ENCODE data around the gene ST3GAL2.
A peak's percentile ranks its signal among the peaks of the same experiment; 100 is the strongest.

ST3GAL2 gene

GRCh38 chr16:70430667-70431536 is 8.0 kb downstream of the ST3GAL2 start:
- Histone ChIP-seq H3K27ac (ENCODE audit: low read depth, low read length) (peak overlapping the region; percentile 100), H3K79me2 (ENCODE audit: insufficient read depth, low read length) (peaks cover 37% of the 10 kb centered on the region), H2AFZ (ENCODE audit: low read depth, low read length, severe bottlenecking) (no peak overlapping the region), H3K9me2 (replicated peaks; ENCODE audit: insufficient read depth, low read length) (no peaks in the 10 kb centered on the region), H3K27me3 (ENCODE audit: low read length) (no peaks in the 10 kb centered on the region), H3K9ac (ENCODE audit: low read length) (peak overlapping the region; percentile 51), H4K20me1 (ENCODE audit: low read depth, low read length) (no peaks in the 10 kb centered on the region), H3F3A (ENCODE audit: insufficient read depth) (peaks cover 43% of the 10 kb centered on the region), H3K9me3 (ENCODE audit: insufficient read depth, low read length) (no peaks in the 10 kb centered on the region), H3K36me3 (ENCODE audit: low read length) (no peaks in the 10 kb centered on the region), H3K4me2 (ENCODE audit: low read depth, low read length, poor library complexity, severe bottlenecking) (peak overlapping the region; percentile 78), H3K4me3 (ENCODE audit: insufficient read depth, low read length, poor library complexity, severe bottlenecking) (no peak overlapping the region)
- TF ChIP-seq EZH2phosphoT487 (conservative IDR thresholded peaks at IDR 0.05; ENCODE audit: low read length) (no peak), CTCF (IDR thresholded peaks at IDR 0.05; ENCODE audit: insufficient read depth, low read length, poor library complexity, severe bottlenecking) (no peak)

GRCh38 chr16:70429888-70430666 is 8.8 kb downstream of the ST3GAL2 start:
- Histone ChIP-seq H3K27ac (ENCODE audit: low read depth, low read length) (peak overlapping the region; percentile 100), H3K9me3 (ENCODE audit: insufficient read depth, low read length) (no peaks in the 10 kb centered on the region), H3K36me3 (ENCODE audit: low read length) (no peaks in the 10 kb centered on the region), H3F3A (ENCODE audit: insufficient read depth) (peaks cover 43% of the 10 kb centered on the region), H3K4me2 (ENCODE audit: low read depth, low read length, poor library complexity, severe bottlenecking) (peak overlapping the region; percentile 33), H3K9me2 (replicated peaks; ENCODE audit: insufficient read depth, low read length) (no peaks in the 10 kb centered on the region), H2AFZ (ENCODE audit: low read depth, low read length, severe bottlenecking) (no peak overlapping the region), H3K4me3 (ENCODE audit: insufficient read depth, low read length, poor library complexity, severe bottlenecking) (no peak overlapping the region), H4K20me1 (ENCODE audit: low read depth, low read length) (no peaks in the 10 kb centered on the region), H3K9ac (ENCODE audit: low read length) (peak overlapping the region; percentile 22), H3K79me2 (ENCODE audit: insufficient read depth, low read length) (peaks cover 40% of the 10 kb centered on the region), H3K27me3 (ENCODE audit: low read length) (no peaks in the 10 kb centered on the region)
- TF ChIP-seq CTCF (IDR thresholded peaks at IDR 0.05; ENCODE audit: insufficient read depth, low read length, poor library complexity, severe bottlenecking) (no peak), EZH2phosphoT487 (conservative IDR thresholded peaks at IDR 0.05; ENCODE audit: low read length) (no peak)

- Histone ChIP-seq H3K4me2 (ENCODE audit: low read depth, low read length, poor library complexity, severe bottlenecking) (peak overlapping the region; percentile 29), H3K4me3 (ENCODE audit: insufficient read depth, low read length, poor library complexity, severe bottlenecking) (no peak overlapping the region), H3K27ac (ENCODE audit: low read depth, low read length) (peak overlapping the region; percentile 57), H4K20me1 (ENCODE audit: low read depth, low read length) (no peaks in the 10 kb centered on the region), H3K9ac (ENCODE audit: low read length) (peak overlapping the region; percentile 27; the same call in 1 of the 2 replicates), H3K36me3 (ENCODE audit: low read length) (no peaks in the 10 kb centered on the region), H3F3A (ENCODE audit: insufficient read depth) (peaks cover 33% of the 10 kb centered on the region), H2AFZ (ENCODE audit: low read depth, low read length, severe bottlenecking) (no peak overlapping the region), H3K79me2 (ENCODE audit: insufficient read depth, low read length) (peaks cover 36% of the 10 kb centered on the region), H3K9me3 (ENCODE audit: insufficient read depth, low read length) (no peaks in the 10 kb centered on the region), H3K9me2 (replicated peaks; ENCODE audit: insufficient read depth, low read length) (no peaks in the 10 kb centered on the region), H3K27me3 (ENCODE audit: low read length) (no peaks in the 10 kb centered on the region)
- TF ChIP-seq EZH2phosphoT487 (conservative IDR thresholded peaks at IDR 0.05; ENCODE audit: low read length): no peak
- no peak for TF ChIP-seq CTCF (IDR thresholded peaks at IDR 0.05; ENCODE audit: insufficient read depth, low read length, poor library complexity, severe bottlenecking)
Observed at GRCh38 chr16:70428178-70428998, 10.5 kb downstream of the ST3GAL2 start.
